H9 (cell line): ENCODE measurements around the gene APLP2. TPM values are rescaled to one million over a fixed set of nuclear protein-coding genes. Genes with fewer than 3 reads are reported as not detected.

Experiments used
- DNase-seq: peaks from one replicate; pipeline ENCODE4 v3.0.0-alpha.2; 2017
- H2AFZ ChIP-seq: one replicate; pipeline ENCODE4 v1.6.1; 2013; ENCODE audit warnings: mild to moderate bottlenecking, low read length, control low read depth, moderate library complexity
- H2AK5ac ChIP-seq: 2 replicates; pipeline ENCODE4 v1.6.1; 2013; ENCODE audit warnings: low read length, control low read depth, mixed read lengths; ENCODE audit not compliant: insufficient read length
- H2BK120ac ChIP-seq: one replicate; pipeline ENCODE4 v1.6.1; 2013; ENCODE audit warnings: low read depth, mild to moderate bottlenecking, low read length, control low read depth, inconsistent platforms; ENCODE audit not compliant: poor library complexity, severe bottlenecking
- H2BK12ac ChIP-seq: 2 replicates; pipeline ENCODE4 v1.6.1; 2013; ENCODE audit warnings: low read length, control low read depth, mixed read lengths, low read depth; ENCODE audit not compliant: insufficient read length
- H2BK15ac ChIP-seq: 2 replicates; pipeline ENCODE4 v1.6.1; 2013; ENCODE audit warnings: low read depth, low read length, control low read depth
- H2BK20ac ChIP-seq: one replicate; pipeline ENCODE4 v1.6.1; 2013; ENCODE audit warnings: low read depth, mild to moderate bottlenecking, low read length, control low read depth, inconsistent platforms; ENCODE audit not compliant: poor library complexity, severe bottlenecking
- H2BK5ac ChIP-seq: 2 replicates; pipeline ENCODE4 v1.6.1; 2013; ENCODE audit warnings: low read length, control low read depth, mixed read lengths; ENCODE audit not compliant: insufficient read length
- H3K14ac ChIP-seq: 2 replicates; pipeline ENCODE4 v1.6.1; 2013; ENCODE audit warnings: low read length, control low read depth; ENCODE audit not compliant: insufficient read depth
- H3K18ac ChIP-seq: 2 replicates; pipeline ENCODE4 v1.6.1; 2013; ENCODE audit warnings: low read depth, mild to moderate bottlenecking, mixed read lengths, low read length, control low read depth; ENCODE audit not compliant: insufficient read length
- H3K23ac ChIP-seq: 2 replicates; pipeline ENCODE4 v1.6.1; 2013; ENCODE audit warnings: low read length, control low read depth, mixed read lengths, low read depth; ENCODE audit not compliant: insufficient read length
- H3K23me2 ChIP-seq: 2 replicates; pipeline ENCODE4 v1.6.1; 2013; ENCODE audit warnings: low read depth, mild to moderate bottlenecking, mixed read lengths, low read length, control low read depth; ENCODE audit not compliant: insufficient read length, poor library complexity, severe bottlenecking
- H3K27ac ChIP-seq: 2 replicates; pipeline ENCODE4 v1.5.1; 2013; ENCODE audit warnings: low read length, control low read depth, mixed read lengths, low read depth; ENCODE audit not compliant: insufficient read length
- H3K27me3 ChIP-seq: 2 replicates; pipeline ENCODE4 v1.6.1; 2013; ENCODE audit warnings: low read length, control low read depth, inconsistent platforms; ENCODE audit not compliant: insufficient read depth
- H3K4ac ChIP-seq: 2 replicates; pipeline ENCODE4 v1.6.1; 2013; ENCODE audit warnings: low read depth, mild to moderate bottlenecking, control low read depth, inconsistent platforms, low read length, moderate library complexity
- H3K4me1 ChIP-seq: 2 replicates; pipeline ENCODE4 v1.6.1; 2013; ENCODE audit warnings: low read length, control low read depth, inconsistent platforms; ENCODE audit not compliant: insufficient read depth
- H3K4me2 ChIP-seq: 2 replicates; pipeline ENCODE4 v1.6.1; 2013; ENCODE audit warnings: low read length, control low read depth, mixed read lengths; ENCODE audit not compliant: insufficient read length, insufficient read depth
- H3K56ac ChIP-seq: 2 replicates; pipeline ENCODE4 v1.6.1; 2013; ENCODE audit warnings: low read depth, mild to moderate bottlenecking, mixed read lengths, low read length, control low read depth; ENCODE audit not compliant: insufficient read length
- H3K79me1 ChIP-seq: 2 replicates; pipeline ENCODE4 v1.6.1; 2013; ENCODE audit warnings: low read depth, mild to moderate bottlenecking, moderate library complexity, low read length, control low read depth, inconsistent platforms; ENCODE audit not compliant: insufficient read depth, poor library complexity, severe bottlenecking
- H3K79me2 ChIP-seq: 2 replicates; pipeline ENCODE4 v1.6.1; 2013; ENCODE audit warnings: low read length, control low read depth, inconsistent platforms; ENCODE audit not compliant: insufficient read depth
- H3K9ac ChIP-seq: 2 replicates; pipeline ENCODE4 v1.6.1; 2013; ENCODE audit warnings: low read length, control low read depth, mixed read lengths; ENCODE audit not compliant: insufficient read length; ENCODE audit errors: extremely low read depth
- H3K9me3 ChIP-seq: one replicate; pipeline ENCODE4 v1.6.1; 2013; ENCODE audit warnings: low read depth, low read length, inconsistent platforms; ENCODE audit not compliant: control insufficient read depth
- H3T11ph ChIP-seq: one replicate; pipeline ENCODE4 v1.6.1; 2013; ENCODE audit warnings: mild to moderate bottlenecking, low read length, control low read depth, inconsistent platforms
- H4K20me1 ChIP-seq: one replicate; pipeline ENCODE4 v1.6.1; 2013; ENCODE audit not compliant: control insufficient read depth, insufficient read length, insufficient read depth
- H4K5ac ChIP-seq: 2 replicates; pipeline ENCODE4 v1.6.1; 2013; ENCODE audit warnings: low read depth, mild to moderate bottlenecking, mixed read lengths, low read length, control low read depth; ENCODE audit not compliant: insufficient read length
- H4K8ac ChIP-seq: replicated peaks from 2 replicates; pipeline ENCODE4 v1.6.1; 2013; ENCODE audit warnings: low read length, control low read depth, mixed read lengths, low read depth; ENCODE audit not compliant: insufficient read length
- H4K91ac ChIP-seq: 2 replicates; pipeline ENCODE4 v1.6.1; 2013; ENCODE audit warnings: low read depth, mild to moderate bottlenecking, moderate library complexity, mixed read lengths, low read length, control low read depth; ENCODE audit not compliant: insufficient read length
- H3K27ac Mint-ChIP-seq, 3 experiments: 2 replicates in 2 of 3; 3 replicates in 1 of 3; pipeline ENCODE4 v1.8.0; 2020 to 2021; ENCODE audit warnings: mixed read lengths in 3 of 3, mild to moderate bottlenecking in 1 of 3, moderate library complexity in 1 of 3
- H3K27me3 Mint-ChIP-seq: 2 replicates; pipeline ENCODE4 v1.8.0; 2021; ENCODE audit warnings: low read depth, mild to moderate bottlenecking, moderate library complexity, mixed read lengths
- H3K36me3 Mint-ChIP-seq, 3 experiments: 2 replicates in 2 of 3; 3 replicates in 1 of 3; pipeline ENCODE4 v1.8.0; 2020 to 2021; ENCODE audit warnings: low read depth in 3 of 3, mixed read lengths in 3 of 3; ENCODE audit not compliant: insufficient read depth in 1 of 3
- H3K4me1 Mint-ChIP-seq, 2 experiments: 2 replicates each; pipeline ENCODE4 v1.8.0; 2020; ENCODE audit warnings: mixed read lengths in 2 of 2
- H3K4me3 Mint-ChIP-seq, 2 experiments: 2 replicates in 1 of 2; 3 replicates in 1 of 2; pipeline ENCODE4 v1.8.0; 2020 to 2021; ENCODE audit warnings: mild to moderate bottlenecking in 2 of 2, mixed read lengths in 2 of 2, moderate library complexity in 1 of 2
- H3K9me3 Mint-ChIP-seq, 2 experiments: 2 replicates in 1 of 2; 3 replicates in 1 of 2; pipeline ENCODE4 v1.8.0; 2020; ENCODE audit warnings: mild to moderate bottlenecking in 2 of 2, mixed read lengths in 2 of 2, moderate library complexity in 1 of 2
- WGBS: extraction: QIAGEN DNeasy Blood & Tissue Kit; methylation state at CpG from one replicate; pipeline ENCODE4 v1.1.7; 2013; ENCODE audit warnings: missing lambda C conversion rate, low lambda C conversion rate, mixed read lengths; ENCODE audit not compliant: insufficient read length; ENCODE audit errors: extremely low coverage; 5-methylcytosine and 5-hydroxymethylcytosine counted together
- total RNA-seq: library from RNA; stranded (reverse); gene quantifications from 2 replicates; pipeline ENCODE4 v1.2.1, GENCODE V29; 2021
- TF ChIP-seq, protein P1 (sequence below): fragments of 200-600 bp; sonication (generic); conservative IDR thresholded peaks from 3 replicates; pipeline ENCODE4 v1.8.0; 2021; ENCODE audit warnings: antibody characterized with exemption, mild to moderate bottlenecking

APLP2 gene
- total RNA-seq, 1 experiment from 2014 or later, result 328 TPM

DNA sequence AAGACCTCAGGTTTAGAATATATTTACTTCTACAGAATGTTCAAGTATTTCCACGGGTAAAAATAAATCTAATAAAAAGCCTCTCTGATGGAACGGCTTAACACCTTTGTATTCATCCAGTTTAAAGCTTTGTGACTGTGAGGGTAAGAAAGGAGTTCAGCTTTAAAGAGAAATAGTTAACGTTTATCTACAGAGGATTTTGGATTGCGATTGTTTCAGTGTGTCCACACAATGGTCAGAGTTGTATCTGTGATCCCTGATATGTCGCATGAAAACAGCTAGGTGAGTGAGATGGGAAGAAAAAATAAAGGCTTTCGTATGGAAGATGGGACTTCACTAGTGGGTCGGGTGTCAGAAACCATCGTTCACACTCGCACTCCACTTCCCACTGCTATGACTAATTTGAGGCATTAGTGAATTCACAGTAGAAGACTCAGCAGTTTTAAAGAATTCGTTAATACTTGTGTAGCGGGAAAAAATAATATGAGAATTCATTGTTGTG lies 1.6 kb downstream of the APLP2 start:
- peaks cover 18% of the 10 kb centered on the region for H3K23me2 ChIP-seq
- peak overlapping the region; percentile 60 for H3K9ac ChIP-seq
- TF ChIP-seq, protein P1, sequence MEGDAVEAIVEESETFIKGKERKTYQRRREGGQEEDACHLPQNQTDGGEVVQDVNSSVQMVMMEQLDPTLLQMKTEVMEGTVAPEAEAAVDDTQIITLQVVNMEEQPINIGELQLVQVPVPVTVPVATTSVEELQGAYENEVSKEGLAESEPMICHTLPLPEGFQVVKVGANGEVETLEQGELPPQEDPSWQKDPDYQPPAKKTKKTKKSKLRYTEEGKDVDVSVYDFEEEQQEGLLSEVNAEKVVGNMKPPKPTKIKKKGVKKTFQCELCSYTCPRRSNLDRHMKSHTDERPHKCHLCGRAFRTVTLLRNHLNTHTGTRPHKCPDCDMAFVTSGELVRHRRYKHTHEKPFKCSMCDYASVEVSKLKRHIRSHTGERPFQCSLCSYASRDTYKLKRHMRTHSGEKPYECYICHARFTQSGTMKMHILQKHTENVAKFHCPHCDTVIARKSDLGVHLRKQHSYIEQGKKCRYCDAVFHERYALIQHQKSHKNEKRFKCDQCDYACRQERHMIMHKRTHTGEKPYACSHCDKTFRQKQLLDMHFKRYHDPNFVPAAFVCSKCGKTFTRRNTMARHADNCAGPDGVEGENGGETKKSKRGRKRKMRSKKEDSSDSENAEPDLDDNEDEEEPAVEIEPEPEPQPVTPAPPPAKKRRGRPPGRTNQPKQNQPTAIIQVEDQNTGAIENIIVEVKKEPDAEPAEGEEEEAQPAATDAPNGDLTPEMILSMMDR, result no peak
- H2BK5ac ChIP-seq, result no peak overlapping the region
- H3K27ac Mint-ChIP-seq, result no peak overlapping the region
- no peak overlapping the region for H4K8ac ChIP-seq
- no peaks in the 10 kb centered on the region; the same call in 1 of the 2 replicates for H3K27me3 ChIP-seq
- no peak overlapping the region for H3K4ac ChIP-seq
- peak overlapping the region; percentile 95 for H3K4me2 ChIP-seq
- peak overlapping the region; percentile 80 to 95 for H3K4me3 Mint-ChIP-seq
- no peak overlapping the region for H4K91ac ChIP-seq
- H4K20me1 ChIP-seq, result no peaks in the 10 kb centered on the region
- no peak overlapping the region for H3K14ac ChIP-seq
- H3K36me3 Mint-ChIP-seq, result peaks cover 3 to 5% (median 3%) of the 10 kb centered on the region in 3 experiments; a peak in 6 of 7 replicates
- peaks cover 30 to 33% of the 10 kb centered on the region in 2 experiments for H3K4me1 Mint-ChIP-seq
- no peak overlapping the region for H3T11ph ChIP-seq
- no peak overlapping the region for H2AFZ ChIP-seq
- H3K27ac ChIP-seq, result no peak overlapping the region
- H2BK20ac ChIP-seq, result no peak overlapping the region
- H3K23ac ChIP-seq, result no peak overlapping the region
- no peak overlapping the region for H2BK12ac ChIP-seq
- H3K9me3 ChIP-seq, result no peaks in the 10 kb centered on the region
- no peaks in the 10 kb centered on the region; the same call in 1 of the 2 replicates for H3K4me1 ChIP-seq
- DNase-seq, result no peak
- H2BK15ac ChIP-seq, result no peak overlapping the region
- H2AK5ac ChIP-seq, result no peak overlapping the region
- H3K27me3 Mint-ChIP-seq, result peaks cover 21% of the 10 kb centered on the region
- no peak overlapping the region for H3K56ac ChIP-seq
- no peak overlapping the region for H3K18ac ChIP-seq
- peaks cover 0 to 2% of the 10 kb centered on the region in 2 experiments; a peak in 1 of 5 replicates for H3K9me3 Mint-ChIP-seq
- no peak overlapping the region for H2BK120ac ChIP-seq
- no peak overlapping the region for H4K5ac ChIP-seq
- H3K79me1 ChIP-seq, result peaks cover 8% of the 10 kb centered on the region
- H3K79me2 ChIP-seq, result peaks cover 29% of the 10 kb centered on the region; the same call in 1 of the 2 replicates
- WGBS, result 100% methylated on average over 2 of the region's 11 CpGs
